ENCODE results near the gene MAB21L4.

The MAB21L4 gene

GRCh38 chr2:240925191-240925567 lies 29.2 kb upstream of the MAB21L4 start:
- peak in 1 of 5 donors; percentile 13 for DNase-seq

DNA sequence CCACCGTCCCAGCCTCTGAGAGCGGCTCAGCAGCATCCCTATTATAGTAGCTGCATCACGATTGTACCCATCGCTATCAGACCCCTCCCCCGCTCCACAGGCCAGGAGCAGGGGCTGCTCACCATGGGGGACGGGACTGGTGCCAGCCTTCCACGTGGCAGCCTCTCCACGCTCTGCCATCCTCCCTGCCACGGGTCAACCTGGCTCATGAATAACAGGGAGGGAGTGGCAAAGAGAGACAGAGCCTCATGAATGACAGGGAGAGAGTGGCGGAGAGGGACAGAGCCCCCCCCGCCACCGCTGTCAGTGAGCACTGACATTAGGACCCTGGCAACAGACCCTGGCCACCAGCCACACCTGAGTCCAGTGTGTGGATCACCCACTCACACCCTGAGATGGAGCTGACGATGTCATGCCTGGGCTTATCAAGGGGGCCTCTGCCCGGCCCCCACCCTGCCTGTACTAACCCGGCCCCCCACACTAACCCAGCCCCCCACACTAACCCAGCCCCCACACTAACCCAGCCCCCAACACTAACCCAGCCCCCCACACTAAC lies 27.1 kb upstream of the MAB21L4 start:
- DNase-seq, result peak in 1 of 5 donors; percentile 6

GRCh38 chr2:240922245-240922981 lies 26.5 kb upstream of the MAB21L4 start:
- peak in 1 of 5 donors; percentile 8 for DNase-seq

DNA sequence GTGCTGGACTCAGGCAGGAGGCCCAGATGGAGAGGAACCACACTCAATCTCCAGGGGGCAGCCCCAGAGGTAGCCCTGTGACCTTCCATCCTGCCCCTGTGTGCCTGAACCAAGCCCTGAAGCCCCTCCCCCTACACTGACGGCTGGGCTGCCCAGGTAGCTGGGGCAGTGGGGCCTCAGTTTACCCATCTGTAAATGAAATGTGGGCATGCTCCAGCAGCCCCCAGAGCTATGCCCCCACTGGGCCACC lies 26.0 kb upstream of the MAB21L4 start:
- no peak for DNase-seq

GRCh38 chr2:240921311-240921994 lies 25.5 kb upstream of the MAB21L4 start:
- DNase-seq, result peak in 1 of 5 donors; percentile 11

DNA sequence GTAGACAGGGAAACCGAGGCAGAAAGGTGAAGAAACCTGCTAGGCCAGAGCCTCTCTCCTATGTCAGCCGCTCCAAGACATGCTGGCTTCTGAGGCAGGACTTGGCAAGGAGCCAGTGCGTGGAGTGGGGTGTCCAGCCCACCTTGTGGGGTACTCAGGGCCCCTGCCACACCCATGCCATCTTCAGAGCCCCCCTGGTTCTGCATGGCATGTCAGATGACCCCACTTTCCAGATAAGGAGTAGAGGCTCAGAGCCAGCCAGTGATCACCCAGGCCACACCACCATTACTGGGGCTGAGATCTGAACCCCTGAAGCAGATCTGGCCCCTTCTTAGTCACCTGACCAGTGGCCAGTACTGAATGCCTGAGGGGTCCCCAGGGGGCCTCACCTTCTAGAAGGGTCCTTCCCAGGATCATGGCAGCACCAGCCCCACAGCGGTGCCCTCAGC lies 24.9 kb upstream of the MAB21L4 start:
- peak in 1 of 5 donors; percentile 8 for DNase-seq

DNA sequence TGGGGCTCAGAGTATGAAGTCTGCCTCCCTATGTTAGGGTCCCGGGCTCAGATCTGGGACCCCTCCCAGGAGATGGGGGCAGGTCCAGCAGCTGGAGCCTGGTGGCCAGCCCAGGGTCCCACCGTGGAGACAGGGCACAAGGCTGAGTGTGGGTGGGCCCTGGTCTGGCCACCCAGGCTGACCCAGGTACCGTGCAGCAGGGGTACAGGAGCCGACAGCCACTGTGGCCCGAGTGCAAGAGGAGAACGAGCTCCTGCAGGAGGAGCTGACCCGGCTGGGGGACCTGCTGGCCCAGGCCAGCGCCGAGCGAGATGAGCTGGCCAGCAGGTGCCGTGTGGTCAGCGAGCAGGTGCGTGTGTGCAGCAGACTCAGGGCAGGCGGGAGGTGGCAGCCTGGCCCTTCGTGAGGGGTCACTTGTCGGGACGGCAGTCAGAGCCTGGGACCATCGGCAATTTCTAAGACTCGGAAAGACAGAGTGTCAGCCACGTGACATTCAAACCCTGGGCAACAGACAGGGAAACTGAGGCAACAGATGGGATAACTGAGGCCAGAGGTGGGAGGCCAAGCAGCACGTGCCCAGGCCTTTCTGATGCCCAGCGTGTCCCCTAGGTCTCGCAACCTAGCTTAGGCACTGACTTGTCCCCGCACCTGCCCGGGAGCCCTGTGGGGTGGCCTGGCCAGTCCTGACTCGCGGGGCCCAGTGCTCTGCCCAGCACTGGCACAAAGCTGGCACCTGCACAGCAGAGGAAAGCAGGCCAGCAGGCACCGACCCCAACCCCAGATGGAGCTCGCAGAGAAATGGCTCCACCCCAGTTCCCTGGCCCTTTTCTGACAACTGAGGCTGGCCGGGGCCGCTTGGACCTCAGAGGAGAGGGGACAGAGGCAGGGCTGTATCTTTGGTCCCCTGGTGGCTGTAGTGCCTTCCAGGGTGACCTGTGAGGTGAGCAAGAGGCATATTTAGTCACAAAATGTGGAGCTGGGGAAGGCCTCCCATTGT lies 24.1 kb upstream of the MAB21L4 start:
- peak in 1 of 5 donors; percentile 6 for DNase-seq

GRCh38 chr2:240919161-240919781 lies 23.3 kb upstream of the MAB21L4 start:
- DNase-seq, result peak in 1 of 5 donors; percentile 6

GRCh38 chr2:240918258-240919091 lies 22.5 kb upstream of the MAB21L4 start:
- peak in 2 of 5 donors; percentile 2 to 6 for DNase-seq

DNA sequence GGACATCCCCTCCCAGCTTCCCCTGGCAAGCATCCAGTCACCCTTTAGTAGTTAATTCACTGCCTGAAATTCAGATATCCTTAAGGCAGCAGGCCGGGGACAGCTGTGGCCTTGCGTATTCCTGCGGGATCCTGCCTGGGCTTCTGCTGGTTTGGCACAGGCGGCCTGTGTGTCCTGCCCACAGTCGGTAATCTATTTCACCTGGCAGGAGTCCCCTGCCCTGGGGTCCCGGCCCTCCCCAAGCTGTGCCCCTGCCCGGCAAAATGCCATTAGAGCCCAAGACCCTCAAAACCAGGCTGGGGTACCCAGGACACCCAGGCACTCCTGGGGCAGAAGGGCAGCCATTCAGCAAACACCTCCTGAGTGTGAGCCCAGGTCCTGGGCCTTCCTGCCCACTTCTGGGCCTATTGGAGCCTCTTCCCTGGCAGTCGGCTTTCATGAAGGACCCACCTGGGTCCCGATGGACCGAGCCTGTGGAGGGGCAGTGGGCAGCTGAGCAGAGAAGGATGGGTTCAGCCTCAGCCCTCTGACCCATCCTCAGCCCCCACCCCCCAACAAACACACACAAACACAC lies 21.8 kb upstream of the MAB21L4 start:
- DNase-seq, result peak in 2 of 5 donors; percentile 3 to 8

DNA sequence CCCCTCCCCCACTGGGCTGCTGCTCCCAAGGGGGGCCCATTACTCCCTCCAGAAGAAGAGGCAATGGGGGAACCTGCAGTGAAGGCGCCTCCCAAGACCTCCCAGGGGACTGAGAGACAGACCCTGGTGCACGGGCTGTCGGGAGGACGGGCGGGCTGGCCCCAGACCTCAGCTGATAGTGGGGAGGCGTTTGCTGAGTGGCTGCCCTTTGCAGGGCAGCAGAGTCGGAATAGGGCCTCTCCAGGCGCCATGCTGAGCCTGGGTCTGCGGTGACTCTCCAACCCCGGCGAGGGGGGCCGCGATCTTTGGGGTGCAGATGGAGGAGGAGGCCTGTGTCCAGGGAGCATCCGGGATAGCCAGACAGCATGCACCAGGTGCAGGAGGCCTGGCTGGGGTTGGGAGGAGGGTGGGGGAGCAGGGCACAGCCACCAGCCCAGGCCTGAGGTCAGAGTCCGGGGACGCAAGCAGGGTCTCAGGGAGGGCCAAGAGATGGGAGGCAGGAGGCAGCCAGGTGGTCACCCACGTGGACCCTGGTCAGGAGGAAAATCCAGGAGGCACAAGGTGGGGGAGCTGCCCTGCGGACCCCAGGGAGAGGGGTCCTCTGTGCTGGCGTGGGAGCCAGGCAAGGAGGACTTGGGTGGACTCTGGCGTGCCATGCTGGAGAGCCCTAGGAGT lies 21.2 kb upstream of the MAB21L4 start:
- peak in 2 of 5 donors; percentile 3 to 7 for DNase-seq

- peak in 1 of 5 donors; percentile 5 for DNase-seq
Observed at GRCh38 chr2:240916571-240917008, 20.6 kb upstream of the MAB21L4 start.

- no peak for DNase-seq
Observed at GRCh38 chr2:240915526-240916341, 19.8 kb upstream of the MAB21L4 start.

GRCh38 chr2:240914645-240915525 lies 18.9 kb upstream of the MAB21L4 start:
- no peak for DNase-seq

DNA sequence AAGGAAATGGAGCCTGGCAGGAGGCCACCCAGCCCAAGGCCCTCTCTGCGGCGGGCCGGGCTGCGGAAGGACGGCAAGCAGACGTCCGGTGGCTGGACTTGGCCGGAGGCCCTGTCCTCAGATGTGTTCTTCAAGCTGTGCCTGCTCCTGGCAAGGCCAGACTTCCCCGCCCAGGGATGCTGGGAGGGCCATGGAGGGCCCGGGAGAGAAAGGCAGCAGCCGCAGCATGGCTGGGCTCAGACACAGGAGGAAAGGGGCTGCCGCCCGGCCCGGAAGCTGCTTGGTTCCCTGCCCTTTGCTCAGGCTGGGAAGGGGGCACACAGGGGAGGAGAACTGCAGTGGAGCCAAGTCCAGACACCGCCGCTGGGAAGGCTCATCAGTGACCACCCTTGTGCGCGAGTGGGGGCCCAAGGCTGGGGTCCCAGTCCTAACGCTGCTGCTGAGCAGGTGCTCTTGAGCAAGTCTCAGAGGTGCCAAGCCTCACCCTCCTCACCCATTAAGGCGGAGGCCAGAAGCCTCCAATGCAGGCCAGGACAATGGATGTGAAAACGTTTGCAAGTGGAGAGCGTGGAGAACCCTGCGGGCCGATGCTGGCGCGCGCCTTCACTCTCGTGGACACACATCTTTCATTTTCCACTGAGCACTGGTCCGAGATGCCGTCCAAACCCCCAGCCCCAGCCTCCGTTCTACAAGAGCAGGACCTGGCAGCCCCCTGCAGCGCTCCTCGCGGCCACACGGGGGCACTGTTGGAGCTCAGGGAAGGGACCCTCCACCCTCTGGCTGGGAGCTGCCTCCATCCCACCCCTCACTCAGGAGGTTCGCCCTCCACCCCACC lies 18.1 kb upstream of the MAB21L4 start:
- peak in 4 of 5 donors; percentile 20 to 50 (median 42) for DNase-seq

DNA sequence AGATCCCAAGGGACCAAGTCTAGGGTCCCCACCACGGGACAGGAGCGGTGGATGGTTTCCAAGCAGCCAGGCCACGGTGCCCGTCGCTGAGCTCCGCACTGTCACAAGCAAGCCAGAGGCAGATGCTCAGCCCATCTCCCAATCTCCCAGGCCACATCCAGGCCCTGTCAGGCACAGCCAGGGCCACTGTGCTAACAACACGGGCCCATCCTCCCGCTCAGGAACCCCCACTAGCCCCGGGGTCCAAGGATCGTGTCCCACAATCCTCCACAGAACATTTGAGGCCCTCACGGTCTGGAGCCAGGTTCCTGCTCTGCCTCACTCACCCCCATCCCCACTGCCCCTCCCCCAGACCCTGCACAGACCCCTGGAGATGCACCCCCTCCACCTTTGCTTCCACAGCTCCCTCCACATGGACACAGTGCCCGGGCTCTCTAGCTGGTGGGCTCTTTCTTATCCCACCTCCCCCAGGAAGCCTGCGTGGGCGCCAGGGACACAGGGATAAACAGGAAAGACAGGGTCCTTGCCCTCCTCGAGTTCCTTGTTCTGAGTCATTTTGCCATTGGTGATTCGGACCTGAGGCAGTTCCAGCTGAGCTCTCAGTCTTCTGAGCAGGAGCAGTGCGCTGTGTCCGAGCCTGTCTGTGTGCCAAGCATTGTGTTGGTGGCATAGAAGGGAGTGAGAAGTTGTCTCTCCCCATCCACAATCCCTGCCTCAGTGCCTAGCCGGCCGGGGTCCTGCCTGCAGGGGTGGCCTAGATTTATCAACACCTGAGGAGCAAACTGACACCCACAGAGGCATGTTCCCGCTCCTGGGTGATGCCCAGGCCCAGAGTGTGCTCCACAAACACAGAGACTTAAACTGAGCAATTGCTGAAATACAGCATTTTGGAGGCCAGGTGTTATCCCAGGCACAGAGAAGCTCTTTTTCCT lies 17.2 kb upstream of the MAB21L4 start:
- DNase-seq, result no peak

All from T-helper 1 cell (primary cell).